GM15510 (cell line): ENCODE data around the gene PALLD.

Source experiments
- POLR2A ChIP-seq: IDR thresholded peaks from 3 replicates; pipeline ENCODE4 v1.6.1; 2011; ENCODE audit warnings: borderline replicate concordance; ENCODE audit not compliant: insufficient read length; ENCODE audit errors: extremely low read depth

PALLD gene

GRCh38 chr4:168857546-168858314 is 360.9 kb downstream of the PALLD start:
- TF ChIP-seq POLR2A: no peak

GRCh38 chr4:168859100-168859499 is 362.2 kb downstream of the PALLD start:
- TF ChIP-seq POLR2A: no peak

- no peak for TF ChIP-seq POLR2A
Measured at GRCh38 chr4:168859888-168860694, 363.2 kb downstream of the PALLD start.

GRCh38 chr4:168860827-168861226 is 364.0 kb downstream of the PALLD start:
- no peak for TF ChIP-seq POLR2A

- no peak for TF ChIP-seq POLR2A
Measured at GRCh38 chr4:168863719-168864647, 367.1 kb downstream of the PALLD start.

GRCh38 chr4:168864821-168865541 is 368.1 kb downstream of the PALLD start:
- no peak for TF ChIP-seq POLR2A

- TF ChIP-seq POLR2A: no peak
Measured at GRCh38 chr4:168865854-168866253, 369.0 kb downstream of the PALLD start.

GRCh38 chr4:168866635-168867034 is 369.8 kb downstream of the PALLD start:
- TF ChIP-seq POLR2A: no peak

GRCh38 chr4:168867128-168867527 is 370.3 kb downstream of the PALLD start:
- TF ChIP-seq POLR2A: no peak

GRCh38 chr4:168868044-168868781 is 371.4 kb downstream of the PALLD start:
- no peak for TF ChIP-seq POLR2A

GRCh38 chr4:168868802-168869201 is 371.9 kb downstream of the PALLD start:
- TF ChIP-seq POLR2A: no peak

GRCh38 chr4:168870004-168870403 is 373.2 kb downstream of the PALLD start:
- TF ChIP-seq POLR2A: no peak

- no peak for TF ChIP-seq POLR2A
Measured at GRCh38 chr4:168871632-168872031, 374.8 kb downstream of the PALLD start.

GRCh38 chr4:168874083-168874482 is 377.2 kb downstream of the PALLD start:
- TF ChIP-seq POLR2A: no peak

- TF ChIP-seq POLR2A: no peak
Measured at GRCh38 chr4:168876106-168876505, 379.3 kb downstream of the PALLD start.
